ENCODE measurements around the gene DMKN.

- TF ChIP-seq, protein P1, sequence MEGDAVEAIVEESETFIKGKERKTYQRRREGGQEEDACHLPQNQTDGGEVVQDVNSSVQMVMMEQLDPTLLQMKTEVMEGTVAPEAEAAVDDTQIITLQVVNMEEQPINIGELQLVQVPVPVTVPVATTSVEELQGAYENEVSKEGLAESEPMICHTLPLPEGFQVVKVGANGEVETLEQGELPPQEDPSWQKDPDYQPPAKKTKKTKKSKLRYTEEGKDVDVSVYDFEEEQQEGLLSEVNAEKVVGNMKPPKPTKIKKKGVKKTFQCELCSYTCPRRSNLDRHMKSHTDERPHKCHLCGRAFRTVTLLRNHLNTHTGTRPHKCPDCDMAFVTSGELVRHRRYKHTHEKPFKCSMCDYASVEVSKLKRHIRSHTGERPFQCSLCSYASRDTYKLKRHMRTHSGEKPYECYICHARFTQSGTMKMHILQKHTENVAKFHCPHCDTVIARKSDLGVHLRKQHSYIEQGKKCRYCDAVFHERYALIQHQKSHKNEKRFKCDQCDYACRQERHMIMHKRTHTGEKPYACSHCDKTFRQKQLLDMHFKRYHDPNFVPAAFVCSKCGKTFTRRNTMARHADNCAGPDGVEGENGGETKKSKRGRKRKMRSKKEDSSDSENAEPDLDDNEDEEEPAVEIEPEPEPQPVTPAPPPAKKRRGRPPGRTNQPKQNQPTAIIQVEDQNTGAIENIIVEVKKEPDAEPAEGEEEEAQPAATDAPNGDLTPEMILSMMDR (IDR thresholded peaks at IDR 0.05) = no peak
- no peak for TF ChIP-seq POLR2AphosphoS5 (IDR thresholded peaks at IDR 0.05; ENCODE audit: low read depth, low read length)
Observed at GRCh38 chr19:35459414-35460082, 53.9 kb downstream of the DMKN start.

Data from Panc1 (cell line).